Fibroblast of villous mesenchyme (primary cell): ENCODE data around the gene CD34. TPM values are rescaled to one million over a fixed set of nuclear protein-coding genes. Genes with fewer than 3 reads are reported as not detected.

Experiments
- DNase-seq: peaks from one replicate; pipeline ENCODE4 v3.0.0-alpha.2; 2010; ENCODE audit warnings: low read depth
- H3K4me3 ChIP-seq: 2 replicates; pipeline ENCODE4 v1.5.1; 2011; ENCODE audit warnings: low read depth, mild to moderate bottlenecking, low read length
- CTCF ChIP-seq: IDR thresholded peaks from 2 replicates; pipeline ENCODE4 v1.5.1; 2012; ENCODE audit warnings: low read depth, mild to moderate bottlenecking, low read length; ENCODE audit not compliant: insufficient read depth
- total RNA-seq: library from RNA; depleted of rRNA; stranded (reverse); fragments of >200 nt; gene quantifications from 2 replicates; pipeline ENCODE4 v1.2.3, GENCODE V29; 2012

Gene CD34
- total RNA-seq, 1 donor = 0.43 TPM

DNA sequence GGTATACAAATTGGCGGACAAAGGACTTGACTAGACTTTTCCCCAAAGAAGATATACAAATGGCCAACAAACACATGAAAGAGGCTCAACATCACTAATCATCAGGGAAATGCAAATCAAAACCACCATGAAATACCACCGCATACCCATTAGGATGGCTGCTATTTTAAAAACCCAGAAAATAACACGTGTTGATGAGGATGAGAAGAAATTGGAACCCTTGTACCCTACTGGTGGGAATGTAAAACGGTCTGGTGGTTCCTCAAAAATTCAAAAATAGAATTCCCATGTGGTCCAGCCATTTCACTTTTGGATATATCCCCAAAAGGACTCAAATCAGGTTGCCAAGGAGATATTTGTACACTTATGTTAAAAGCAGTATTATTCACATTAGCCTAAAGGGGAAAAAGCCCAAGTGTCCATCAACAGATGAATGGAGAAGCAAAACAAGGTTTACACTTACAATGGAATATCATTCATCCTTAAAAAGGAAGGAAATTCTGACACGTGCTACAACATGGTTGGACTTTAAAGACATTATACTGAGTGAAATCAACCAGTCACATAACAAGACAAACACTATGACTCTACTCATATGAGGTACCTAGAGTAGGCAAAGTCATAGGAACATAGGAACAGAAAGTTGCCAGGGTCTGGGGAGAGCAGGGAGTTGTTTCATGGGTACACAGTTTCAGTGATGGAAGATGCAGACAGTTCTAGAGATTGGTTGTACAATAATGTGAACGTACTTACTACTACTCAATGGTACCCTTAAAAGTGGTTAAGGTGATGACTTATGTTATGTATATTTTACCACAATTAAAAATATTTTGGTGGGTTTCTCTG, 17.0 kb downstream of the CD34 start:
- no peak for TF ChIP-seq CTCF
- no peak overlapping the region for H3K4me3 ChIP-seq
- no peak for DNase-seq

- H3K4me3 ChIP-seq = no peak overlapping the region
- TF ChIP-seq CTCF = no peak
- DNase-seq = no peak
Measured at GRCh38 chr1:207892764-207893163, 18.2 kb downstream of the CD34 start.

DNA sequence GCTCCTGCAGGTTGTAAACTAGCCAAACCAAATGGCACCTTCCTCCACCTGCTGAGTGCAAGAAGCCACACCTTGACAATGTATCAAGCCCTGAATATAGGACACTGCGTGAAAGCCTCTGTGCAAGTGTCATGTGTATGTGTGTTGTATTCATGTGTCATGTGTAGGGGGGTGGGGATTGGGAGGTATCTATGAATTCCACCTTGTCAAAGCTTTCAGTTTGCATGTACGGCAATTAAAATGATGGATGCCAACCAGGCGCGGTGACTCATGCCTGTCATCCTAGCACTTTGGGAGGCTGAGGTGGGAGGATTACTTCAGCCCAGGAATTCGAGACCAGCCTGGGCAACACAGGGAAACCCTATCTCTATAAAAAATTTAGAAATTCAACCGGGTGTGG, 19.8 kb downstream of the CD34 start:
- no peak for TF ChIP-seq CTCF
- no peak overlapping the region for H3K4me3 ChIP-seq
- DNase-seq = no peak

DNA sequence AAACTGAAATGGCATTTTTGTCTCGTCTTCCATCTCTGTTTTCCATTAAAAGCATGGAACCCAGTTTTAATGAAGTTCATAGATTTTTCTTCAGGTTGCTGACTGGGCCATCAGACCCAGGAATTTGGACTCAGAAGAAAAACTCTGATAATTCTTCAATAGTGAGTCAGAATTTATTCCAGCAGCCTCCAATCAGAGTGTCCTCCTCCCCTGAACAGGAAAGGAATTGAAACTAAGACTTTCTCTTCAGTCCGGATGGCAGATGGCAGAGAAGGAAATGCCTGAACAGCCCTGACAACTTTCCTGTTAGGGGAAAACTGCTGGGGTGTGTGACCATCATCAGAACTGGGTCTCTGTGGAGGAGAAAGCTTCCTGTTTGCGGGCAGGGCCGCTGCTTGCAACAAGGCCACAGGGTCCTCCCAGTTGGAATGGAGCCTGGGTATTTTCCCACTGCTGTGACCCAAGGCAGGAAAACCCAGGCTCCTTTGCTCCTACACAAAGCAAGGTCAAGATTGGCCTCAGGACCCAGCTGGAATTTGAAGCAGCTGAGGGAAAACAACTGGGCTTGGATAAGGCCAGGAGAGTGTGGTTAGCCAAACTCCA, 20.7 kb downstream of the CD34 start:
- no peak for TF ChIP-seq CTCF
- DNase-seq = peak; percentile 74
- H3K4me3 ChIP-seq = no peak overlapping the region

DNA sequence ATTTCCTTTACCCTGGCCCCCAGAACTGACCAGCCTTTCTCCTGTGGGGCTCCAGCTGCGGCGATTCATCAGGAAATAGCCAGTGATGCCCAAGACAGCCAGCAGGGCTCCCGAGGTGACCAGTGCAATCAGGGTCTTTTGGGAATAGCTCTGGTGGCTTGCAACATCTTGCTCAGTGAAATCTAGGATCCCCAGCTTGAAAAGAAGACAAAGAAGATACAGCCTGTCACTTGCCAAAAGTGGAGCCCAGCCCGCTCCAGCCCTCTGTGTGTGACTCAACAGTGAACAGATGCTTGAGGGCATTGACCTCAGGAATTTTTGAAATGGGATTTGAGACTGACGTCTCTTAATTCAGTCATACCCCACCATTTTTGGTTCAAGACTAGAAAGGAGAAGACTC, 22.3 kb downstream of the CD34 start:
- no peak overlapping the region for H3K4me3 ChIP-seq
- TF ChIP-seq CTCF = peak; percentile 15

GRCh38 chr1:207887542-207888201, 23.3 kb downstream of the CD34 start:
- no peak for DNase-seq
- no peak for TF ChIP-seq CTCF
- no peak overlapping the region for H3K4me3 ChIP-seq

More for the DNA sequence above, 22.3 kb downstream of the CD34 start:
- no peak for DNase-seq
